GM23338 (cell line): ENCODE data around the gene ATP2A3. TPM values are rescaled to one million over a fixed set of nuclear protein-coding genes. Genes with fewer than 3 reads are reported as not detected.

Experiments
- ATAC-seq: fragments of 200-7000 bp; cut with Tn5 transposase; 3 replicates; pipeline ENCODE4 v1.9.1; 2020
- DNase-seq: peaks from one replicate; pipeline ENCODE4 v3.0.0-alpha.2; 2015; ENCODE audit warnings: low spot score
- H2AFZ ChIP-seq: fragments of 200-600 bp; sonication (generic); 2 replicates; pipeline ENCODE4 v1.8.0; 2016; ENCODE audit warnings: antibody characterized with exemption, mild to moderate bottlenecking, moderate library complexity
- H3F3A ChIP-seq: fragments of 200-600 bp; sonication (generic); replicated peaks from 2 replicates; pipeline ENCODE4 v1.8.0; 2017; ENCODE audit warnings: antibody characterized with exemption, mixed run types, low read depth
- H3K27ac ChIP-seq: fragments of 200-600 bp; sonication (generic); 2 replicates; pipeline ENCODE4 v1.6.1; 2016; ENCODE audit warnings: low read depth
- H3K27me3 ChIP-seq: fragments of 200-600 bp; sonication (generic); 2 replicates; pipeline ENCODE4 v1.8.0; 2016; ENCODE audit warnings: mild to moderate bottlenecking, mixed run types, moderate library complexity; ENCODE audit not compliant: insufficient read depth
- H3K36me3 ChIP-seq: fragments of 200-600 bp; sonication (generic); 2 replicates; pipeline ENCODE4 v1.8.0; 2016; ENCODE audit warnings: mild to moderate bottlenecking; ENCODE audit not compliant: insufficient read depth
- H3K4me1 ChIP-seq: fragments of 200-600 bp; sonication (generic); 2 replicates; pipeline ENCODE4 v1.8.0; 2016; ENCODE audit warnings: mild to moderate bottlenecking, moderate library complexity; ENCODE audit not compliant: insufficient read depth
- H3K4me2 ChIP-seq: fragments of 200-600 bp; sonication (generic); 2 replicates; pipeline ENCODE4 v1.7.1; 2017; ENCODE audit warnings: mixed run types
- H3K4me3 ChIP-seq: fragments of 200-600 bp; sonication (generic); 2 replicates; pipeline ENCODE4 v1.6.1; 2016; ENCODE audit warnings: mixed run types
- H3K79me2 ChIP-seq: fragments of 200-600 bp; sonication (generic); replicated peaks from 2 replicates; pipeline ENCODE4 v1.8.0; 2017; ENCODE audit warnings: mild to moderate bottlenecking; ENCODE audit not compliant: insufficient read depth
- H3K9me2 ChIP-seq: fragments of 200-600 bp; sonication (generic); 2 replicates; pipeline ENCODE4 v1.8.0; 2017; ENCODE audit not compliant: insufficient read depth
- H4K20me1 ChIP-seq: fragments of 200-600 bp; sonication (generic); replicated peaks from 2 replicates; pipeline ENCODE4 v1.8.0; 2017; ENCODE audit warnings: mild to moderate bottlenecking; ENCODE audit not compliant: insufficient read depth
- H3K27ac Mint-ChIP-seq: 2 replicates; pipeline ENCODE4 v1.8.0; 2020; ENCODE audit warnings: inconsistent platforms, mild to moderate bottlenecking, moderate library complexity, mixed read lengths
- H3K27me3 Mint-ChIP-seq: 3 replicates; pipeline ENCODE4 v1.8.0; 2022; ENCODE audit warnings: low read depth, mild to moderate bottlenecking, moderate library complexity, mixed read lengths, inconsistent platforms; ENCODE audit not compliant: insufficient read depth, poor library complexity
- H3K36me3 Mint-ChIP-seq: 3 replicates; pipeline ENCODE4 v1.8.0; 2021; ENCODE audit warnings: low read depth, mild to moderate bottlenecking, inconsistent platforms, moderate library complexity, mixed read lengths
- H3K4me1 Mint-ChIP-seq: 3 replicates; pipeline ENCODE4 v1.8.0; 2020; ENCODE audit warnings: mild to moderate bottlenecking, inconsistent platforms, mixed read lengths
- H3K4me3 Mint-ChIP-seq: 3 replicates; pipeline ENCODE4 v1.8.0; 2021; ENCODE audit warnings: moderate library complexity, mild to moderate bottlenecking, inconsistent platforms, mixed read lengths
- H3K9me3 Mint-ChIP-seq: 3 replicates; pipeline ENCODE4 v1.8.0; 2020; ENCODE audit warnings: moderate library complexity, mild to moderate bottlenecking, inconsistent platforms, mixed read lengths
- CREB1 ChIP-seq: fragments of 250-450 bp; sonication (Bioruptor Pico); IDR thresholded peaks from 2 replicates; pipeline ENCODE4 v1.5.0; 2020; ENCODE audit warnings: low read depth, mild to moderate bottlenecking, moderate library complexity
- CTCF ChIP-seq, 2 experiments: fragments of 200-600 bp in 1 of 2; sonication (generic) in 1 of 2; conservative IDR thresholded peaks; 2 replicates each; pipeline versions ENCODE4 v1.5.1 to v1.6.1; 2016 to 2017; ENCODE audit warnings: antibody characterized with exemption in 2 of 2, low read depth in 2 of 2, mild to moderate bottlenecking in 2 of 2, moderate library complexity in 1 of 2
- EZH2 ChIP-seq: fragments of 200-600 bp; sonication (generic); IDR thresholded peaks from one replicate; pipeline ENCODE4 v1.8.0; 2017; ENCODE audit warnings: antibody characterized with exemption, mild to moderate bottlenecking, low read depth; ENCODE audit not compliant: unreplicated experiment
- POLR2AphosphoS5 ChIP-seq: IDR thresholded peaks from 2 replicates; pipeline ENCODE4 v1.6.1; 2016; ENCODE audit warnings: antibody characterized with exemption, low read depth
- STAT1 ChIP-seq: IDR thresholded peaks from one replicate; pipeline ENCODE4 v1.6.1; 2016; ENCODE audit warnings: antibody characterized with exemption; ENCODE audit not compliant: unreplicated experiment
- polyA plus RNA-seq: library from polyadenylated mRNA; unstranded; fragments of >200 nt; fragmentation: Nextera tagmentation; extraction: Ambion mirVana; gene quantifications from 2 replicates; pipeline ENCODE4 v1.2.1, GENCODE V29; 2016
- total RNA-seq: library from RNA; depleted of rRNA; stranded (reverse); fragments of >200 nt; shearing (Covaris generic); gene quantifications from 2 replicates; pipeline ENCODE4 v1.2.3, GENCODE V29; 2014
- TF ChIP-seq, protein P1 (sequence below): fragments of 250-450 bp; sonication (Bioruptor Pico); IDR thresholded peaks from 2 replicates; pipeline ENCODE4 v1.5.0; 2020; ENCODE audit warnings: mild to moderate bottlenecking, moderate library complexity
- TF ChIP-seq, protein P2 (sequence below): IDR thresholded peaks from one replicate; pipeline ENCODE4 v1.6.1; 2018; ENCODE audit warnings: antibody characterized with exemption; ENCODE audit not compliant: unreplicated experiment

The ATP2A3 gene
- total and polyA plus RNA-seq, 2 experiments from 2014 or later: 9.6 to 35.2 TPM

DNA sequence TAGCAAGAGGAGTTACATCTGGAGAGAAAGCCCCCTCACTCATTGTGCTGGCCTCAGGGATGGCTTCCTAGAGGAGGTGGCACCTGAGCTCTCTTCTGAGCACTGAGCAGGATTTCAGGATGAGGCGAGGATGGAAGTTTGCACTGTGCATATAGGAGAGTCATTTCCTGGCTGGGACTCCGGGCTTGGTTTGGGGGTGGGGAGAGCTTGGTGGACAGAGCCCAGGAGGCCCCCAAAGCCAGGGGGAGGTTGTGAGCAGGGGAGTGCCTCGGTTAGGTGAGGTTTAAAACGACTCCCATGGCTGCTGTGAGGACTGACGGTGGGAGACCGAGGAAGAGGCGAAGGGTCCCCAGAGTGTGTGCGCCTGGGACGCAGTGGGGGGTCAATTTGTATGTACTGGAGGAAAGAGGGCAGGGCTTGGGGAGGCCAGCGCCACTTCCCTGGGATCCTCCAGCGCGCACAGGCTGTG lies 72.6 kb downstream of the ATP2A3 start (continued):
- TF ChIP-seq, protein P1, sequence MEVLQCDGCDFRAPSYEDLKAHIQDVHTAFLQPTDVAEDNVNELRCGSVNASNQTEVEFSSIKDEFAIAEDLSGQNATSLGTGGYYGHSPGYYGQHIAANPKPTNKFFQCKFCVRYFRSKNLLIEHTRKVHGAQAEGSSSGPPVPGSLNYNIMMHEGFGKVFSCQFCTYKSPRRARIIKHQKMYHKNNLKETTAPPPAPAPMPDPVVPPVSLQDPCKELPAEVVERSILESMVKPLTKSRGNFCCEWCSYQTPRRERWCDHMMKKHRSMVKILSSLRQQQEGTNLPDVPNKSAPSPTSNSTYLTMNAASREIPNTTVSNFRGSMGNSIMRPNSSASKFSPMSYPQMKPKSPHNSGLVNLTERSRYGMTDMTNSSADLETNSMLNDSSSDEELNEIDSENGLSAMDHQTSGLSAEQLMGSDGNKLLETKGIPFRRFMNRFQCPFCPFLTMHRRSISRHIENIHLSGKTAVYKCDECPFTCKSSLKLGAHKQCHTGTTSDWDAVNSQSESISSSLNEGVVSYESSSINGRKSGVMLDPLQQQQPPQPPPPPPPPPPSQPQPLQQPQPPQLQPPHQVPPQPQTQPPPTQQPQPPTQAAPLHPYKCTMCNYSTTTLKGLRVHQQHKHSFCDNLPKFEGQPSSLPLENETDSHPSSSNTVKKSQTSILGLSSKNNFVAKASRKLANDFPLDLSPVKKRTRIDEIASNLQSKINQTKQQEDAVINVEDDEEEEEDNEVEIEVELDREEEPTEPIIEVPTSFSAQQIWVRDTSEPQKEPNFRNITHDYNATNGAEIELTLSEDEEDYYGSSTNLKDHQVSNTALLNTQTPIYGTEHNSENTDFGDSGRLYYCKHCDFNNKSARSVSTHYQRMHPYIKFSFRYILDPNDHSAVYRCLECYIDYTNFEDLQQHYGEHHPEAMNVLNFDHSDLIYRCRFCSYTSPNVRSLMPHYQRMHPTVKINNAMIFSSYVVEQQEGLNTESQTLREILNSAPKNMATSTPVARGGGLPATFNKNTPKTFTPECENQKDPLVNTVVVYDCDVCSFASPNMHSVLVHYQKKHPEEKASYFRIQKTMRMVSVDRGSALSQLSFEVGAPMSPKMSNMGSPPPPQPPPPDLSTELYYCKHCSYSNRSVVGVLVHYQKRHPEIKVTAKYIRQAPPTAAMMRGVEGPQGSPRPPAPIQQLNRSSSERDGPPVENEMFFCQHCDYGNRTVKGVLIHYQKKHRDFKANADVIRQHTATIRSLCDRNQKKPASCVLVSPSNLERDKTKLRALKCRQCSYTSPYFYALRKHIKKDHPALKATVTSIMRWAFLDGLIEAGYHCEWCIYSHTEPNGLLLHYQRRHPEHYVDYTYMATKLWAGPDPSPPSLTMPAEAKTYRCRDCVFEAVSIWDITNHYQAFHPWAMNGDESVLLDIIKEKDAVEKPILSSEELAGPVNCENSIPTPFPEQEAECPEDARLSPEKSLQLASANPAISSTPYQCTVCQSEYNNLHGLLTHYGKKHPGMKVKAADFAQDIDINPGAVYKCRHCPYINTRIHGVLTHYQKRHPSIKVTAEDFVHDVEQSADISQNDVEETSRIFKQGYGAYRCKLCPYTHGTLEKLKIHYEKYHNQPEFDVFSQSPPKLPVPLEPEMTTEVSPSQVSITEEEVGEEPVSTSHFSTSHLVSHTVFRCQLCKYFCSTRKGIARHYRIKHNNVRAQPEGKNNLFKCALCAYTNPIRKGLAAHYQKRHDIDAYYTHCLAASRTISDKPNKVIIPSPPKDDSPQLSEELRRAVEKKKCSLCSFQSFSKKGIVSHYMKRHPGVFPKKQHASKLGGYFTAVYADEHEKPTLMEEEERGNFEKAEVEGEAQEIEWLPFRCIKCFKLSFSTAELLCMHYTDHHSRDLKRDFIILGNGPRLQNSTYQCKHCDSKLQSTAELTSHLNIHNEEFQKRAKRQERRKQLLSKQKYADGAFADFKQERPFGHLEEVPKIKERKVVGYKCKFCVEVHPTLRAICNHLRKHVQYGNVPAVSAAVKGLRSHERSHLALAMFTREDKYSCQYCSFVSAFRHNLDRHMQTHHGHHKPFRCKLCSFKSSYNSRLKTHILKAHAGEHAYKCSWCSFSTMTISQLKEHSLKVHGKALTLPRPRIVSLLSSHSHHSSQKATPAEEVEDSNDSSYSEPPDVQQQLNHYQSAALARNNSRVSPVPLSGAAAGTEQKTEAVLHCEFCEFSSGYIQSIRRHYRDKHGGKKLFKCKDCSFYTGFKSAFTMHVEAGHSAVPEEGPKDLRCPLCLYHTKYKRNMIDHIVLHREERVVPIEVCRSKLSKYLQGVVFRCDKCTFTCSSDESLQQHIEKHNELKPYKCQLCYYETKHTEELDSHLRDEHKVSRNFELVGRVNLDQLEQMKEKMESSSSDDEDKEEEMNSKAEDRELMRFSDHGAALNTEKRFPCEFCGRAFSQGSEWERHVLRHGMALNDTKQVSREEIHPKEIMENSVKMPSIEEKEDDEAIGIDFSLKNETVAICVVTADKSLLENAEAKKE (CRISPR knock-in tag): no peak
- TF ChIP-seq CREB1 (CRISPR knock-in tag) (no peak), CTCF (conservative IDR thresholded peaks at IDR 0.05; ENCODE audit: low read depth in 2 of 2) (no peak), STAT1 (no peak), EZH2 (no peak), POLR2AphosphoS5 (no peak)

GRCh38 chr17:3890878-3891219 lies 73.4 kb downstream of the ATP2A3 start:
- peaks cover 28% of the 10 kb centered on the region for H3K4me1 ChIP-seq
- H3K4me2 ChIP-seq: no peak overlapping the region
- TF ChIP-seq, protein P2, sequence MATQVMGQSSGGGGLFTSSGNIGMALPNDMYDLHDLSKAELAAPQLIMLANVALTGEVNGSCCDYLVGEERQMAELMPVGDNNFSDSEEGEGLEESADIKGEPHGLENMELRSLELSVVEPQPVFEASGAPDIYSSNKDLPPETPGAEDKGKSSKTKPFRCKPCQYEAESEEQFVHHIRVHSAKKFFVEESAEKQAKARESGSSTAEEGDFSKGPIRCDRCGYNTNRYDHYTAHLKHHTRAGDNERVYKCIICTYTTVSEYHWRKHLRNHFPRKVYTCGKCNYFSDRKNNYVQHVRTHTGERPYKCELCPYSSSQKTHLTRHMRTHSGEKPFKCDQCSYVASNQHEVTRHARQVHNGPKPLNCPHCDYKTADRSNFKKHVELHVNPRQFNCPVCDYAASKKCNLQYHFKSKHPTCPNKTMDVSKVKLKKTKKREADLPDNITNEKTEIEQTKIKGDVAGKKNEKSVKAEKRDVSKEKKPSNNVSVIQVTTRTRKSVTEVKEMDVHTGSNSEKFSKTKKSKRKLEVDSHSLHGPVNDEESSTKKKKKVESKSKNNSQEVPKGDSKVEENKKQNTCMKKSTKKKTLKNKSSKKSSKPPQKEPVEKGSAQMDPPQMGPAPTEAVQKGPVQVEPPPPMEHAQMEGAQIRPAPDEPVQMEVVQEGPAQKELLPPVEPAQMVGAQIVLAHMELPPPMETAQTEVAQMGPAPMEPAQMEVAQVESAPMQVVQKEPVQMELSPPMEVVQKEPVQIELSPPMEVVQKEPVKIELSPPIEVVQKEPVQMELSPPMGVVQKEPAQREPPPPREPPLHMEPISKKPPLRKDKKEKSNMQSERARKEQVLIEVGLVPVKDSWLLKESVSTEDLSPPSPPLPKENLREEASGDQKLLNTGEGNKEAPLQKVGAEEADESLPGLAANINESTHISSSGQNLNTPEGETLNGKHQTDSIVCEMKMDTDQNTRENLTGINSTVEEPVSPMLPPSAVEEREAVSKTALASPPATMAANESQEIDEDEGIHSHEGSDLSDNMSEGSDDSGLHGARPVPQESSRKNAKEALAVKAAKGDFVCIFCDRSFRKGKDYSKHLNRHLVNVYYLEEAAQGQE: no peak

More at GRCh38 chr17:3890878-3891219, 73.4 kb downstream of the ATP2A3 start:
- H3K36me3 Mint-ChIP-seq: no peaks in the 10 kb centered on the region; the same call in 2 of the 3 replicates
- H3K36me3 ChIP-seq: no peaks in the 10 kb centered on the region
- H3K27ac Mint-ChIP-seq: no peak overlapping the region
- H3K9me2 ChIP-seq: no peaks in the 10 kb centered on the region
- no peak overlapping the region for H2AFZ ChIP-seq
- peaks cover 48% of the 10 kb centered on the region for H3K4me1 Mint-ChIP-seq
- no peaks in the 10 kb centered on the region; the same call in 1 of the 2 replicates for H4K20me1 ChIP-seq
- peaks cover 24% of the 10 kb centered on the region for H3K27me3 Mint-ChIP-seq
- H3K9me3 Mint-ChIP-seq: peaks cover 3% of the 10 kb centered on the region; the same call in 1 of the 3 replicates
- no peak overlapping the region for H3K27ac ChIP-seq
- DNase-seq: no peak
- no peak for ATAC-seq
- H3K79me2 ChIP-seq: 0 out of 2 replicates have a peak, but pooled peaks cover 4% of the 10 kb centered on the region
- H3F3A ChIP-seq: peaks cover 17% of the 10 kb centered on the region; the same call in 1 of the 2 replicates
- H3K4me3 Mint-ChIP-seq: peak overlapping the region; percentile 84; the same call in 1 of the 3 replicates
- no peaks in the 10 kb centered on the region for H3K27me3 ChIP-seq
- H3K4me3 ChIP-seq: no peak overlapping the region; the same call in 1 of the 2 replicates
